ENCODE measurements around the gene CFDP1.
A peak's percentile ranks its signal among the peaks of the same experiment; 100 is the strongest.

Gene CFDP1

GRCh38 chr16:75298267-75298666 lies 135.0 kb downstream of the CFDP1 start:
- no peak for TF ChIP-seq CTCF (IDR thresholded peaks at IDR 0.05; ENCODE audit: low read length, missing control alignments)
- no peak for DNase-seq (ENCODE audit: low read depth)
- H3K4me3 ChIP-seq (replicated peaks; ENCODE audit: low read depth, low read length), result no peak overlapping the region

- peak; percentile 70 for DNase-seq (ENCODE audit: low read depth)
- no peak overlapping the region for H3K4me3 ChIP-seq (replicated peaks; ENCODE audit: low read depth, low read length)
- no peak for TF ChIP-seq CTCF (IDR thresholded peaks at IDR 0.05; ENCODE audit: low read length, missing control alignments)
Measured at GRCh38 chr16:75296606-75297005, 136.7 kb downstream of the CFDP1 start.

- TF ChIP-seq CTCF (IDR thresholded peaks at IDR 0.05; ENCODE audit: low read length, missing control alignments), result no peak
- no peak overlapping the region for H3K4me3 ChIP-seq (replicated peaks; ENCODE audit: low read depth, low read length)
- no peak for DNase-seq (ENCODE audit: low read depth)
Measured at GRCh38 chr16:75294773-75295459, 138.4 kb downstream of the CFDP1 start.

- H3K4me3 ChIP-seq (replicated peaks; ENCODE audit: low read depth, low read length), result no peak overlapping the region
- no peak for DNase-seq (ENCODE audit: low read depth)
- TF ChIP-seq CTCF (IDR thresholded peaks at IDR 0.05; ENCODE audit: low read length, missing control alignments), result no peak
Measured at GRCh38 chr16:75293772-75294171, 139.5 kb downstream of the CFDP1 start.

GRCh38 chr16:75293173-75293572 lies 140.1 kb downstream of the CFDP1 start:
- no peak overlapping the region for H3K4me3 ChIP-seq (replicated peaks; ENCODE audit: low read depth, low read length)
- no peak for TF ChIP-seq CTCF (IDR thresholded peaks at IDR 0.05; ENCODE audit: low read length, missing control alignments)
- no peak for DNase-seq (ENCODE audit: low read depth)

- DNase-seq (ENCODE audit: low read depth), result no peak
- no peak for TF ChIP-seq CTCF (IDR thresholded peaks at IDR 0.05; ENCODE audit: low read length, missing control alignments)
- no peak overlapping the region for H3K4me3 ChIP-seq (replicated peaks; ENCODE audit: low read depth, low read length)
Measured at GRCh38 chr16:75292691-75293090, 140.6 kb downstream of the CFDP1 start.

GRCh38 chr16:75289189-75289588 lies 144.1 kb downstream of the CFDP1 start:
- no peak overlapping the region for H3K4me3 ChIP-seq (replicated peaks; ENCODE audit: low read depth, low read length)
- peak; percentile 73 for DNase-seq (ENCODE audit: low read depth)
- no peak for TF ChIP-seq CTCF (IDR thresholded peaks at IDR 0.05; ENCODE audit: low read length, missing control alignments)
